H9 (cell line): ENCODE results near the gene SIL1. TPM values are rescaled to one million over a fixed set of nuclear protein-coding genes. Genes with fewer than 3 reads are reported as not detected.
A peak's percentile ranks its signal among the peaks of the same experiment; 100 is the strongest.

ENCODE experiments used
- DNase-seq: peaks from one replicate; pipeline ENCODE4 v3.0.0-alpha.2; 2017
- H2AFZ ChIP-seq: one replicate; pipeline ENCODE4 v1.6.1; 2013; ENCODE audit warnings: mild to moderate bottlenecking, low read length, control low read depth, moderate library complexity
- H2AK5ac ChIP-seq: 2 replicates; pipeline ENCODE4 v1.6.1; 2013; ENCODE audit warnings: low read length, control low read depth, mixed read lengths; ENCODE audit not compliant: insufficient read length
- H2BK120ac ChIP-seq: one replicate; pipeline ENCODE4 v1.6.1; 2013; ENCODE audit warnings: low read depth, mild to moderate bottlenecking, low read length, control low read depth, inconsistent platforms; ENCODE audit not compliant: poor library complexity, severe bottlenecking
- H2BK12ac ChIP-seq: 2 replicates; pipeline ENCODE4 v1.6.1; 2013; ENCODE audit warnings: low read length, control low read depth, mixed read lengths, low read depth; ENCODE audit not compliant: insufficient read length
- H2BK15ac ChIP-seq: 2 replicates; pipeline ENCODE4 v1.6.1; 2013; ENCODE audit warnings: low read depth, low read length, control low read depth
- H2BK20ac ChIP-seq: one replicate; pipeline ENCODE4 v1.6.1; 2013; ENCODE audit warnings: low read depth, mild to moderate bottlenecking, low read length, control low read depth, inconsistent platforms; ENCODE audit not compliant: poor library complexity, severe bottlenecking
- H2BK5ac ChIP-seq: 2 replicates; pipeline ENCODE4 v1.6.1; 2013; ENCODE audit warnings: low read length, control low read depth, mixed read lengths; ENCODE audit not compliant: insufficient read length
- H3K14ac ChIP-seq: 2 replicates; pipeline ENCODE4 v1.6.1; 2013; ENCODE audit warnings: low read length, control low read depth; ENCODE audit not compliant: insufficient read depth
- H3K18ac ChIP-seq: 2 replicates; pipeline ENCODE4 v1.6.1; 2013; ENCODE audit warnings: low read depth, mild to moderate bottlenecking, mixed read lengths, low read length, control low read depth; ENCODE audit not compliant: insufficient read length
- H3K23ac ChIP-seq: 2 replicates; pipeline ENCODE4 v1.6.1; 2013; ENCODE audit warnings: low read length, control low read depth, mixed read lengths, low read depth; ENCODE audit not compliant: insufficient read length
- H3K23me2 ChIP-seq: 2 replicates; pipeline ENCODE4 v1.6.1; 2013; ENCODE audit warnings: low read depth, mild to moderate bottlenecking, mixed read lengths, low read length, control low read depth; ENCODE audit not compliant: insufficient read length, poor library complexity, severe bottlenecking
- H3K27ac ChIP-seq: 2 replicates; pipeline ENCODE4 v1.5.1; 2013; ENCODE audit warnings: low read length, control low read depth, mixed read lengths, low read depth; ENCODE audit not compliant: insufficient read length
- H3K27me3 ChIP-seq: 2 replicates; pipeline ENCODE4 v1.6.1; 2013; ENCODE audit warnings: low read length, control low read depth, inconsistent platforms; ENCODE audit not compliant: insufficient read depth
- H3K4ac ChIP-seq: 2 replicates; pipeline ENCODE4 v1.6.1; 2013; ENCODE audit warnings: low read depth, mild to moderate bottlenecking, control low read depth, inconsistent platforms, low read length, moderate library complexity
- H3K4me1 ChIP-seq: 2 replicates; pipeline ENCODE4 v1.6.1; 2013; ENCODE audit warnings: low read length, control low read depth, inconsistent platforms; ENCODE audit not compliant: insufficient read depth
- H3K4me2 ChIP-seq: 2 replicates; pipeline ENCODE4 v1.6.1; 2013; ENCODE audit warnings: low read length, control low read depth, mixed read lengths; ENCODE audit not compliant: insufficient read length, insufficient read depth
- H3K56ac ChIP-seq: 2 replicates; pipeline ENCODE4 v1.6.1; 2013; ENCODE audit warnings: low read depth, mild to moderate bottlenecking, mixed read lengths, low read length, control low read depth; ENCODE audit not compliant: insufficient read length
- H3K79me1 ChIP-seq: 2 replicates; pipeline ENCODE4 v1.6.1; 2013; ENCODE audit warnings: low read depth, mild to moderate bottlenecking, moderate library complexity, low read length, control low read depth, inconsistent platforms; ENCODE audit not compliant: insufficient read depth, poor library complexity, severe bottlenecking
- H3K79me2 ChIP-seq: 2 replicates; pipeline ENCODE4 v1.6.1; 2013; ENCODE audit warnings: low read length, control low read depth, inconsistent platforms; ENCODE audit not compliant: insufficient read depth
- H3K9ac ChIP-seq: 2 replicates; pipeline ENCODE4 v1.6.1; 2013; ENCODE audit warnings: low read length, control low read depth, mixed read lengths; ENCODE audit not compliant: insufficient read length; ENCODE audit errors: extremely low read depth
- H3K9me3 ChIP-seq: one replicate; pipeline ENCODE4 v1.6.1; 2013; ENCODE audit warnings: low read depth, low read length, inconsistent platforms; ENCODE audit not compliant: control insufficient read depth
- H3T11ph ChIP-seq: one replicate; pipeline ENCODE4 v1.6.1; 2013; ENCODE audit warnings: mild to moderate bottlenecking, low read length, control low read depth, inconsistent platforms
- H4K20me1 ChIP-seq: one replicate; pipeline ENCODE4 v1.6.1; 2013; ENCODE audit not compliant: control insufficient read depth, insufficient read length, insufficient read depth
- H4K5ac ChIP-seq: 2 replicates; pipeline ENCODE4 v1.6.1; 2013; ENCODE audit warnings: low read depth, mild to moderate bottlenecking, mixed read lengths, low read length, control low read depth; ENCODE audit not compliant: insufficient read length
- H4K8ac ChIP-seq: replicated peaks from 2 replicates; pipeline ENCODE4 v1.6.1; 2013; ENCODE audit warnings: low read length, control low read depth, mixed read lengths, low read depth; ENCODE audit not compliant: insufficient read length
- H4K91ac ChIP-seq: 2 replicates; pipeline ENCODE4 v1.6.1; 2013; ENCODE audit warnings: low read depth, mild to moderate bottlenecking, moderate library complexity, mixed read lengths, low read length, control low read depth; ENCODE audit not compliant: insufficient read length
- H3K27ac Mint-ChIP-seq, 3 experiments: 2 replicates in 2 of 3; 3 replicates in 1 of 3; pipeline ENCODE4 v1.8.0; 2020 to 2021; ENCODE audit warnings: mixed read lengths in 3 of 3, mild to moderate bottlenecking in 1 of 3, moderate library complexity in 1 of 3
- H3K27me3 Mint-ChIP-seq: 2 replicates; pipeline ENCODE4 v1.8.0; 2021; ENCODE audit warnings: low read depth, mild to moderate bottlenecking, moderate library complexity, mixed read lengths
- H3K36me3 Mint-ChIP-seq, 3 experiments: 2 replicates in 2 of 3; 3 replicates in 1 of 3; pipeline ENCODE4 v1.8.0; 2020 to 2021; ENCODE audit warnings: low read depth in 3 of 3, mixed read lengths in 3 of 3; ENCODE audit not compliant: insufficient read depth in 1 of 3
- H3K4me1 Mint-ChIP-seq, 2 experiments: 2 replicates each; pipeline ENCODE4 v1.8.0; 2020; ENCODE audit warnings: mixed read lengths in 2 of 2
- H3K4me3 Mint-ChIP-seq, 2 experiments: 2 replicates in 1 of 2; 3 replicates in 1 of 2; pipeline ENCODE4 v1.8.0; 2020 to 2021; ENCODE audit warnings: mild to moderate bottlenecking in 2 of 2, mixed read lengths in 2 of 2, moderate library complexity in 1 of 2
- H3K9me3 Mint-ChIP-seq, 2 experiments: 2 replicates in 1 of 2; 3 replicates in 1 of 2; pipeline ENCODE4 v1.8.0; 2020; ENCODE audit warnings: mild to moderate bottlenecking in 2 of 2, mixed read lengths in 2 of 2, moderate library complexity in 1 of 2
- CTCF ChIP-seq: fragments of 200-600 bp; sonication (generic); conservative IDR thresholded peaks from 3 replicates; pipeline ENCODE4 v1.8.0; 2021; ENCODE audit warnings: antibody characterized with exemption, mild to moderate bottlenecking
- WGBS: extraction: QIAGEN DNeasy Blood & Tissue Kit; methylation state at CpG from one replicate; pipeline ENCODE4 v1.1.7; 2013; ENCODE audit warnings: missing lambda C conversion rate, low lambda C conversion rate, mixed read lengths; ENCODE audit not compliant: insufficient read length; ENCODE audit errors: extremely low coverage; 5-methylcytosine and 5-hydroxymethylcytosine counted together
- total RNA-seq: library from RNA; stranded (reverse); gene quantifications from 2 replicates; pipeline ENCODE4 v1.2.1, GENCODE V29; 2021

Gene SIL1
- total RNA-seq, 1 experiment from 2014 or later = 10.6 TPM

GRCh38 chr5:139178589-139178917, 19.6 kb downstream of the SIL1 start:
- Mint-ChIP-seq H3K4me1 (peaks cover 13 to 23% of the 10 kb centered on the region in 2 experiments), H3K27ac (peak overlapping the region; percentile 17 to 64 (median 55); a peak in 4 of 7 replicates), H3K36me3 (no peaks in the 10 kb centered on the region; a peak in 2 of 7 replicates), H3K4me3 (no peak overlapping the region), H3K27me3 (no peaks in the 10 kb centered on the region), H3K9me3 (peaks cover 0 to 2% of the 10 kb centered on the region in 2 experiments; a peak in 1 of 5 replicates)
- Histone ChIP-seq H3T11ph (no peak overlapping the region), H2BK120ac (no peak overlapping the region), H3K18ac (no peak overlapping the region), H3K23me2 (no peaks in the 10 kb centered on the region), H2BK5ac (no peak overlapping the region), H2BK12ac (no peak overlapping the region), H4K20me1 (no peaks in the 10 kb centered on the region), H4K91ac (no peak overlapping the region), H2BK20ac (no peak overlapping the region), H2BK15ac (no peak overlapping the region), H3K27me3 (no peaks in the 10 kb centered on the region), H3K27ac (no peak overlapping the region), H4K5ac (no peak overlapping the region), H3K4ac (no peak overlapping the region), H2AK5ac (no peak overlapping the region), H3K4me2 (no peak overlapping the region), H3K23ac (no peak overlapping the region), H3K14ac (no peak overlapping the region), H3K4me1 (no peaks in the 10 kb centered on the region), H4K8ac (no peak overlapping the region), H3K79me2 (no peaks in the 10 kb centered on the region), H3K79me1 (no peaks in the 10 kb centered on the region), H3K56ac (no peak overlapping the region), H2AFZ (no peak overlapping the region), H3K9ac (no peak overlapping the region), H3K9me3 (no peaks in the 10 kb centered on the region)
- no peak for DNase-seq
- no CpG with 5 or more reads among the region's 3 CpGs for WGBS
- TF ChIP-seq CTCF = no peak
